Measurements from ENCODE around the gene MLH3. TPM values are rescaled to one million over a fixed set of nuclear protein-coding genes. Genes with fewer than 3 reads are reported as not detected.

The MLH3 gene
- total RNA-seq, 2 donors from 2014 or later: 27.6 to 40.2 TPM

- Mint-ChIP-seq H3K27me3 (no peaks in the 10 kb centered on the region), H3K4me1 (ENCODE audit: low read depth in 2 of 2) (peaks cover 5 to 6% of the 10 kb centered on the region in 2 donors), H3K36me3 (peaks cover 11% of the 10 kb centered on the region), H3K4me3 (no peak overlapping the region), H3K9me3 (no peaks in the 10 kb centered on the region), H3K27ac (no peak overlapping the region)
- no peak for DNase-seq (ENCODE audit: low spot score)
- no peak for ATAC-seq
Measured at GRCh38 chr14:75040959-75041358, 10.3 kb downstream of the MLH3 start.

- Mint-ChIP-seq H3K27ac (no peak overlapping the region), H3K4me1 (ENCODE audit: low read depth in 2 of 2) (peaks cover 1 to 5% of the 10 kb centered on the region in 2 donors)
Measured at GRCh38 chr14:75040507-75040906, 10.8 kb downstream of the MLH3 start.

DNA sequence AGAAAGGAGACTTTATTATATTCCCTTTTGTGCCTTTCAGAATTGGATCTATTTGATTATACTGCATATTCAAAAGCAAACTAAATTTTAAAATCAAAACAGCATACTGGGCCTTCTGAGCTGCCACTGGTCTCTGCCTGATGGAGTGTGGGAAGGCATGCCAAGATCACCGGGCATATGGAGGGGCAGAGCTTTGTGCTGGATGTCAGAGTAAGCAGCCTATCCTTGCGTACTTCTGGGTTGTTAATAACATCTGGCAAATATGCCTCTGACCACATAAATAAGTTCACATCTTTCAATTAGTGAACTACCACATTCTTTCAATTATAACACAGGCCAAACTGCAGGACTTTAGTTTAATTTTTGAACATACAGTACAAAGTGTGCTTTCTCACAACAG, 18.3 kb downstream of the MLH3 start:
- no peak for ATAC-seq
- DNase-seq (ENCODE audit: low spot score): no peak
- H3K9me3 Mint-ChIP-seq: no peaks in the 10 kb centered on the region
- H3K27me3 Mint-ChIP-seq: no peaks in the 10 kb centered on the region
- no peaks in the 10 kb centered on the region for H3K4me1 Mint-ChIP-seq (ENCODE audit: low read depth in 2 of 2)
- H3K4me3 Mint-ChIP-seq: no peak overlapping the region
- no peak overlapping the region for H3K27ac Mint-ChIP-seq
- peaks cover 17% of the 10 kb centered on the region for H3K36me3 Mint-ChIP-seq

More at GRCh38 chr14:75040507-75040906, 10.8 kb downstream of the MLH3 start:
- Mint-ChIP-seq H3K36me3 (peaks cover 11% of the 10 kb centered on the region), H3K4me3 (no peak overlapping the region), H3K27me3 (no peaks in the 10 kb centered on the region), H3K9me3 (no peaks in the 10 kb centered on the region)
- ATAC-seq (no peak), DNase-seq (ENCODE audit: low spot score) (no peak)

- Mint-ChIP-seq H3K4me3 (no peak overlapping the region), H3K4me1 (ENCODE audit: low read depth in 2 of 2) (no peaks in the 10 kb centered on the region), H3K27ac (no peak overlapping the region), H3K27me3 (no peaks in the 10 kb centered on the region), H3K9me3 (no peaks in the 10 kb centered on the region), H3K36me3 (peaks cover 11% of the 10 kb centered on the region)
- DNase-seq (ENCODE audit: low spot score) (no peak), ATAC-seq (no peak)
Measured at GRCh38 chr14:75030147-75030546, 21.1 kb downstream of the MLH3 start.

DNA sequence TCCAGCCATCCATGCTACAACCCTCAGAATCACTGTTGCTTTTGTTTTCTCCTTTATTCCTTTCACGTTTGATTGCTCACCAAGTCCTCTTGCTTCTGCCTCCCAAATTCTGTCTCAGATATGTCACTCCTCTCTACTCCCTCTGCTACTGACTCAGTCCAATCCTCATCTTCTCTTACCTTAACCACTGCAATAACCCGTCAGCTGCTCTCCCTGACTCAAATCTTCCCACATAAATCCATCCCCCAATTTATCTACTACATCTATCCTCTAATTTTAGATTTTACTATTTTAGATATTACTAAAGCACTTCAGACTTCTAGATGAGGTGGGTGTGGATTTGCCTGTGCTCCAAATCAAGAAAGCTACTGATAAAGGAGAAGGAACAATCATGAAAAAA, 25.4 kb downstream of the MLH3 start:
- H3K4me1 Mint-ChIP-seq (ENCODE audit: low read depth in 2 of 2): no peaks in the 10 kb centered on the region
- H3K36me3 Mint-ChIP-seq: peaks cover 15% of the 10 kb centered on the region
- no peak overlapping the region for H3K27ac Mint-ChIP-seq
- DNase-seq (ENCODE audit: low spot score) (no peak), ATAC-seq (no peak)
- H3K9me3 Mint-ChIP-seq: no peaks in the 10 kb centered on the region
- no peak overlapping the region for H3K4me3 Mint-ChIP-seq
- no peaks in the 10 kb centered on the region for H3K27me3 Mint-ChIP-seq

DNA sequence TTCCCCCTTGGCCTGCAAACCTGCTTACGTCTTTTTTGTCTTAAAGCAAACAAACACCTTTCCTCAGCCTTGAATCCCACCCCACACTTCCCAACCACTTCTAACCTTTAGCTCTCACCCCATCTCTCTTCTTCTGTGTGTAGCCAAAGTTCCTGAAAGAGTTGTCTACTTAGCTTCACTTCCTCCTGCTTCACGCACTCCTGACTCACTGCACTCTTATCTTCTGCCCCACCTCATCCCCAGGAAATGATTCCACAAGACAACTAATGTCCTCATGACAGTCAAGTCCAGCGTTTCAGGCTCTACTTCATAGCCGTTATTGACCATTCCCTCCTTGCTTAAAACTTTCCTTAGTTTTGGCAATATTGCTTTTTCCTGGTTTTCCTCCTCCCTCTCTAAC, 26.2 kb downstream of the MLH3 start:
- H3K9me3 Mint-ChIP-seq: no peaks in the 10 kb centered on the region
- no peaks in the 10 kb centered on the region for H3K27me3 Mint-ChIP-seq
- no peak overlapping the region for H3K27ac Mint-ChIP-seq
- ATAC-seq: no peak
- H3K4me3 Mint-ChIP-seq: no peak overlapping the region
- DNase-seq (ENCODE audit: low spot score): no peak
- H3K36me3 Mint-ChIP-seq: peaks cover 12% of the 10 kb centered on the region
- no peaks in the 10 kb centered on the region for H3K4me1 Mint-ChIP-seq (ENCODE audit: low read depth in 2 of 2)

- Mint-ChIP-seq H3K9me3 (no peaks in the 10 kb centered on the region), H3K27ac (no peak overlapping the region), H3K36me3 (peaks cover 14% of the 10 kb centered on the region), H3K27me3 (no peaks in the 10 kb centered on the region), H3K4me3 (no peak overlapping the region), H3K4me1 (ENCODE audit: low read depth in 2 of 2) (no peaks in the 10 kb centered on the region)
- no peak for ATAC-seq
- DNase-seq (ENCODE audit: low spot score): no peak
Measured at GRCh38 chr14:75023108-75023507, 28.2 kb downstream of the MLH3 start.

GRCh38 chr14:75022655-75023054, 28.6 kb downstream of the MLH3 start:
- Mint-ChIP-seq H3K4me3 (no peak overlapping the region), H3K4me1 (ENCODE audit: low read depth in 2 of 2) (no peaks in the 10 kb centered on the region), H3K27me3 (no peaks in the 10 kb centered on the region), H3K36me3 (peaks cover 14% of the 10 kb centered on the region), H3K9me3 (no peaks in the 10 kb centered on the region), H3K27ac (no peak overlapping the region)
- no peak for ATAC-seq
- no peak for DNase-seq (ENCODE audit: low spot score)

DNA sequence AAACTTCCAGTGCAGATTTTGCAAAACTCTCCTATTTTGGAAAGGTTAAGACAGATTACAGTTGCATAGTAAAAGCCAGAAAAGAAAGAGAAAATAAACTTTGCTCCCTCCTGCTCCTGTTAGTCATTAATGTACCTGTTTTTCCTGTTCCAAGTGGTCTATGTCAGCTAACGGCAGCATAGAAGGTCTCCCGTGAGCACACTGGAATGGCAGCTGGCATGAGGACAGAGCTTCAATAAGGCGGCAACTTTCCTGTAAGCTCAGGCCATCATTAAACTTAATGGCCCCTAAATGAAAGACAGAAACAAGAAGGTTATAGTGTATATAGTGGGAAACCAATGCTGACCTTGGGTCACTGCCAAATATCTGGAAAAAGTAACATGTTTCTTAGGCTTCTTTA, 32.6 kb downstream of the MLH3 start:
- H3K27ac Mint-ChIP-seq: no peak overlapping the region
- H3K27me3 Mint-ChIP-seq: no peaks in the 10 kb centered on the region
- H3K4me1 Mint-ChIP-seq (ENCODE audit: low read depth in 2 of 2): no peaks in the 10 kb centered on the region
- no peaks in the 10 kb centered on the region for H3K9me3 Mint-ChIP-seq
- no peak overlapping the region for H3K4me3 Mint-ChIP-seq
- H3K36me3 Mint-ChIP-seq: peaks cover 20% of the 10 kb centered on the region
- ATAC-seq (no peak), DNase-seq (ENCODE audit: low spot score) (no peak)

GRCh38 chr14:75016815-75017214, 34.5 kb downstream of the MLH3 start:
- Mint-ChIP-seq H3K4me3 (no peak overlapping the region), H3K27ac (no peak overlapping the region), H3K9me3 (no peaks in the 10 kb centered on the region), H3K36me3 (peaks cover 13% of the 10 kb centered on the region), H3K27me3 (no peaks in the 10 kb centered on the region), H3K4me1 (ENCODE audit: low read depth in 2 of 2) (peaks cover 0 to under 1% of the 10 kb centered on the region in 2 donors)
- ATAC-seq (no peak), DNase-seq (ENCODE audit: low spot score) (no peak)

- DNase-seq (ENCODE audit: low spot score) (no peak), ATAC-seq (no peak)
- Mint-ChIP-seq H3K9me3 (no peaks in the 10 kb centered on the region), H3K27me3 (no peaks in the 10 kb centered on the region), H3K4me3 (no peak overlapping the region), H3K36me3 (peaks cover 13% of the 10 kb centered on the region), H3K4me1 (ENCODE audit: low read depth in 2 of 2) (peaks cover 3 to 7% of the 10 kb centered on the region in 2 donors), H3K27ac (no peak overlapping the region)
Measured at GRCh38 chr14:75015496-75015895, 35.8 kb downstream of the MLH3 start.

GRCh38 chr14:75013290-75013689, 38.0 kb downstream of the MLH3 start:
- peaks cover 3 to 7% of the 10 kb centered on the region in 2 donors for H3K4me1 Mint-ChIP-seq (ENCODE audit: low read depth in 2 of 2)
- DNase-seq (ENCODE audit: low spot score) (no peak), ATAC-seq (no peak)
- no peak overlapping the region for H3K4me3 Mint-ChIP-seq
- peaks cover 17% of the 10 kb centered on the region for H3K36me3 Mint-ChIP-seq
- no peak overlapping the region for H3K27ac Mint-ChIP-seq
- H3K27me3 Mint-ChIP-seq: no peaks in the 10 kb centered on the region
- no peaks in the 10 kb centered on the region for H3K9me3 Mint-ChIP-seq

DNA sequence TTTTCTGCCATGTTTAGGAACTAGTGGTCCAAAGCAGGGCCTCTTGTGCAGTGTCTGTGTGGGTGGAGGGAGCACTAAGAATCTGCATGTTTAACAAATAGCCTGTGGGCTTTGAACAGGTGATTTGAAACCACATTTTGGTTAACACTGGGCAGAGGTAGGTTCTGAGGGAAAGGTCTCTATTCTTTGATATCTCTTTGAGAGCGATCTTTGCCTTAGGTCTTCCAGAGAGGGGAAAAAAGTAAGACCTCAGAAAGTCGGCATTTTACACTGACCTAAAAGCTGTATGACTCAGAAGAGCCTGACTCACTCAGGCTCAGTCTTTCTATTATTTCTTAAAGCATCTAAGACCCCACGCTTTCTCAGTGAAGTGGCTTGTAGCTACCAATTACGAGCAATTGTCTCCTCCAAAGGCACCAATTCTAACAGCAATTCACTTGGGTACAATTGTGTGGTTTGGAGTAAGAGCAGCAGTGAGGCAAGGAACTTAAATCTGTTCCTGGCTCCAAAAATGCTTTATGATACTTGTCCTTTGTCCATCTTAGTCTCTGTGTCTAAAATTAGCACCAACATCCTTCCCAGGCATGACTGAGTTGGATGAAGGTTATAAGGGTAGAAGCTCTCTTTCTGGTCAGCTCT, 39.8 kb downstream of the MLH3 start:
- H3K27ac Mint-ChIP-seq: peak overlapping the region; percentile 45 to 53
- peaks cover 9 to 16% of the 10 kb centered on the region in 2 donors for H3K4me1 Mint-ChIP-seq (ENCODE audit: low read depth in 2 of 2)
- DNase-seq (ENCODE audit: low spot score) (no peak), ATAC-seq (peak in 1 of 2 donors; percentile 57)
- no peaks in the 10 kb centered on the region for H3K27me3 Mint-ChIP-seq
- no peak overlapping the region for H3K4me3 Mint-ChIP-seq
- no peaks in the 10 kb centered on the region for H3K9me3 Mint-ChIP-seq
- peaks cover 31% of the 10 kb centered on the region for H3K36me3 Mint-ChIP-seq

GRCh38 chr14:75010472-75011093, 40.7 kb downstream of the MLH3 start:
- ATAC-seq: no peak
- peak overlapping the region in 1 of 2 donors; percentile 5 for H3K27ac Mint-ChIP-seq

More at GRCh38 chr14:75010472-75011093, 40.7 kb downstream of the MLH3 start:
- H3K27me3 Mint-ChIP-seq: no peaks in the 10 kb centered on the region
- H3K9me3 Mint-ChIP-seq: no peaks in the 10 kb centered on the region
- H3K36me3 Mint-ChIP-seq: peaks cover 25% of the 10 kb centered on the region
- H3K4me1 Mint-ChIP-seq (ENCODE audit: low read depth in 2 of 2): peaks cover 12 to 20% of the 10 kb centered on the region in 2 donors
- DNase-seq (ENCODE audit: low spot score): no peak
- no peak overlapping the region for H3K4me3 Mint-ChIP-seq

Measured in natural killer cell treated with Interleukin-12 subunit alpha and Interleukin-12 subunit beta and Interleukin-15 and Interleukin-18, amount 100 ng/mL, for 72 hours (primary cell).